Measurements from ENCODE around the gene TMEM120A.

TMEM120A gene

GRCh38 chr7:75985009-75985517 is 9.3 kb downstream of the TMEM120A start:
- no peak overlapping the region for H3K4me3 ChIP-seq (ENCODE audit: low read depth, low read length)
- DNase-seq (ENCODE audit: low read depth) = no peak
- TF ChIP-seq CTCF (IDR thresholded peaks at IDR 0.05; ENCODE audit: low read depth, low read length, missing control alignments) = no peak
- in situ Hi-C loops (cut with HindIII; ENCODE audit: low sequenced_read_pairs) = no loop called here

GRCh38 chr7:75984130-75985008 is 10.0 kb downstream of the TMEM120A start:
- TF ChIP-seq CTCF (IDR thresholded peaks at IDR 0.05; ENCODE audit: low read depth, low read length, missing control alignments) = no peak
- no peak overlapping the region for H3K4me3 ChIP-seq (ENCODE audit: low read depth, low read length)
- in situ Hi-C loops (cut with HindIII; ENCODE audit: low sequenced_read_pairs) = no loop called here
- DNase-seq (ENCODE audit: low read depth) = no peak

GRCh38 chr7:75983471-75984129 is 10.8 kb downstream of the TMEM120A start:
- in situ Hi-C loops (cut with HindIII; ENCODE audit: low sequenced_read_pairs) = no loop called here
- H3K4me3 ChIP-seq (ENCODE audit: low read depth, low read length) = no peak overlapping the region
- TF ChIP-seq CTCF (IDR thresholded peaks at IDR 0.05; ENCODE audit: low read depth, low read length, missing control alignments) = no peak
- DNase-seq (ENCODE audit: low read depth) = no peak

- no peak for DNase-seq (ENCODE audit: low read depth)
- H3K4me3 ChIP-seq (ENCODE audit: low read depth, low read length) = no peak overlapping the region
- in situ Hi-C loops (cut with HindIII; ENCODE audit: low sequenced_read_pairs) = no loop called here
- no peak for TF ChIP-seq CTCF (IDR thresholded peaks at IDR 0.05; ENCODE audit: low read depth, low read length, missing control alignments)
These were observed 11.9 kb downstream of the TMEM120A start for GRCh38 chr7:75982306-75983064.

GRCh38 chr7:75981453-75982305 is 12.7 kb downstream of the TMEM120A start:
- no peak overlapping the region for H3K4me3 ChIP-seq (ENCODE audit: low read depth, low read length)
- in situ Hi-C loops (cut with HindIII; ENCODE audit: low sequenced_read_pairs) = no loop called here
- no peak for TF ChIP-seq CTCF (IDR thresholded peaks at IDR 0.05; ENCODE audit: low read depth, low read length, missing control alignments)
- no peak for DNase-seq (ENCODE audit: low read depth)

GRCh38 chr7:75981203-75981452 is 13.3 kb downstream of the TMEM120A start:
- in situ Hi-C loops (cut with HindIII; ENCODE audit: low sequenced_read_pairs) = no loop called here
- no peak for TF ChIP-seq CTCF (IDR thresholded peaks at IDR 0.05; ENCODE audit: low read depth, low read length, missing control alignments)
- no peak for DNase-seq (ENCODE audit: low read depth)
- H3K4me3 ChIP-seq (ENCODE audit: low read depth, low read length) = no peak overlapping the region
